AG08396 (cell line): Measurements from ENCODE around the gene TMEM231.
A peak's percentile ranks its signal among the peaks of the same experiment; 100 is the strongest.
"Not testable (repeated sequence)": the region's sequence is repeated elsewhere in the genome, so short reads cannot be mapped to it uniquely, and the experiment has no call there.

Source experiments
- DNase-seq: peaks from one replicate; pipeline ENCODE4 v3.0.0; 2012; ENCODE audit warnings: low spot score, mixed read lengths

Gene TMEM231, protein sequence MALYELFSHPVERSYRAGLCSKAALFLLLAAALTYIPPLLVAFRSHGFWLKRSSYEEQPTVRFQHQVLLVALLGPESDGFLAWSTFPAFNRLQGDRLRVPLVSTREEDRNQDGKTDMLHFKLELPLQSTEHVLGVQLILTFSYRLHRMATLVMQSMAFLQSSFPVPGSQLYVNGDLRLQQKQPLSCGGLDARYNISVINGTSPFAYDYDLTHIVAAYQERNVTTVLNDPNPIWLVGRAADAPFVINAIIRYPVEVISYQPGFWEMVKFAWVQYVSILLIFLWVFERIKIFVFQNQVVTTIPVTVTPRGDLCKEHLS

DNA sequence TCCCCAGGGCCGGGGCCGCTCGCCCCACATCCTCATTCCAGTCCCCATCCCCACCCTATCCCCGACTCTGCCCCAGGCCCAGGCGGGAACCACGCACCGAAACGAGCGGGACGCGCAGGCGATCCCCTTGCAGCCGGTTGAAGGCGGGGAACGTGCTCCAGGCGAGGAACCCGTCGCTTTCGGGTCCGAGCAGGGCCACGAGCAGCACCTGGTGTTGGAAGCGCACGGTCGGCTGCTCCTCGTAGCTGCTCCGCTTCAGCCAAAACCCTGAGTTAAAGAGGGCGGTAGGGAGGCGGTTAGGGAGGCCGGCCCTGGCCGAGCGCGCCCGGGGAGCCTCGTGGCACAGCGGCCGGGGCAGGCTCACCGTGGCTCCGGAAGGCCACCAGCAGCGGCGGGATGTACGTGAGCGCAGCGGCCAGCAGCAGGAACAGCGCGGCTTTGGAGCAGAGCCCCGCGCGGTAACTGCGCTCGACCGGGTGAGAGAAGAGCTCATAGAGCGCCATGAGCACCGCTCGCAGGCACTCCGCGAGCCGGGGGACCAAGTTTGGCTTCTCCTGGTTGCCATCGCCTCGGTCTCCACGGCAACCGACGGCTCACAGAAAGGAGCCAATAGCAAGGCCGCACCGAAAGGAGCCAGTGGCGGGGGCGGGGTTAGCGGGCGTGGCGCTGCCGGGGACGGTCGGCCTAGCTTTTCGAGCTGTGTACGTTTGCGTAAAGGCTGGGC is at the start of gene TMEM231:
TMEM231 (minus strand) TSS at position 546 of the 724 bp plus-strand sequence; CDS start at position 503, 43 bp downstream.
- peak; percentile 97 for DNase-seq

DNA sequence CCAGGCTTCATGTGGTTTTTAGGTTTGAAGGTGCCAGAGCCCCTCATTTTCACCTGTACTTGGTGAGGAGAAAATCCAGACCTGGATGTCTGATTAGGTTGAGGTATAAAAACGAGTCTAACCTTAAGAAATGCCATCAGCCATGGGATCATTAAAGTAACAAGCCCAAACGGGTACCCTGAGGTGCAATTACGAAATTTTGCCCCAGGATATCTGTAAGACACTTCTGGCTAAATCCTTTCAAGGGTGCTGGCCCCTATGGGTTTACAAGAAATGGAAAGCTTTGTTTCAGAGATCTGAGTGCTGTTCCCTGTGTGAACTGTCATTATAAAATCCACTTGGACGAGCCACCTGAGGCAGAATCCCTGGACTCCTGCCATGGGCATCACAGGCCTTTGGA is 47.2 kb upstream of the TMEM231 start:
- no peak for DNase-seq

DNA sequence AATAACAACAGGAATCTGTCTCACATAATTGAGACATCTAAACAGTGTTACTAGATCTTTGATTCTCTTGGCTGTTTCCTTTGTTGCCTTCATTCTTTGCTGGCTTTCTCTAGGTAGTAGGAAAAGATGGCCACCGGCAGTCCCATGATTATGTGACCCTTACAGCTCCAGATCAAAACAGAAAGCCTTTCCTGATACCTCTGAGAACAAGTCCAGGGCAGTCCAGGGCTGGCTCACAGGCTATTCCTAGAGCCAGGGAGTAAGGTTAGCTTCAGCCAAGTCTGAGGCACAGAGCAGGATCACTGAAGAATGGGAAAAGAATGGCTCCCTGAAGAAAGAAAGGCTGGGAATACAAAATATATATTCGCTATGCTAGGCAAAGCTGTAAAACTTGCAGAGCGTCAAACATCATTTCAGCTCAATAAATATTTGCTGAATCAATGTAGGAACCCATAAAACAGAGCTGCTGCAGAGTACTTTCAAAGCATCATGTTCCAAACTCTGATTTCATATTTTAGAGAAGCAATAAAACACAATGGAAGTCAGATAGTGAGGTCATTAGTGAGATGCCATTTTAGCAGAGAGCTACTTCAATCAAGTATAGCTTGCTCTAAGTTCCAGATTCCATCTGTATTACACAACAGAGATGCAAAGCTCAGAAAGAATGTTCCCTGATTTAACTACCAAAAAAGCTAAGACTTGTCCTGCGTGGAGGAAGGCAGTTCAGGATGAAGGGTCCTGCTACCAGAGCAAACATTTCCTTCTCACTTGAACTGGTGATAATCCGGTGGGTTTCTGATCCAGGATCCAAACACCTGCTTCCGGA is 43.6 kb upstream of the TMEM231 start:
- peak; percentile 15 for DNase-seq

DNA sequence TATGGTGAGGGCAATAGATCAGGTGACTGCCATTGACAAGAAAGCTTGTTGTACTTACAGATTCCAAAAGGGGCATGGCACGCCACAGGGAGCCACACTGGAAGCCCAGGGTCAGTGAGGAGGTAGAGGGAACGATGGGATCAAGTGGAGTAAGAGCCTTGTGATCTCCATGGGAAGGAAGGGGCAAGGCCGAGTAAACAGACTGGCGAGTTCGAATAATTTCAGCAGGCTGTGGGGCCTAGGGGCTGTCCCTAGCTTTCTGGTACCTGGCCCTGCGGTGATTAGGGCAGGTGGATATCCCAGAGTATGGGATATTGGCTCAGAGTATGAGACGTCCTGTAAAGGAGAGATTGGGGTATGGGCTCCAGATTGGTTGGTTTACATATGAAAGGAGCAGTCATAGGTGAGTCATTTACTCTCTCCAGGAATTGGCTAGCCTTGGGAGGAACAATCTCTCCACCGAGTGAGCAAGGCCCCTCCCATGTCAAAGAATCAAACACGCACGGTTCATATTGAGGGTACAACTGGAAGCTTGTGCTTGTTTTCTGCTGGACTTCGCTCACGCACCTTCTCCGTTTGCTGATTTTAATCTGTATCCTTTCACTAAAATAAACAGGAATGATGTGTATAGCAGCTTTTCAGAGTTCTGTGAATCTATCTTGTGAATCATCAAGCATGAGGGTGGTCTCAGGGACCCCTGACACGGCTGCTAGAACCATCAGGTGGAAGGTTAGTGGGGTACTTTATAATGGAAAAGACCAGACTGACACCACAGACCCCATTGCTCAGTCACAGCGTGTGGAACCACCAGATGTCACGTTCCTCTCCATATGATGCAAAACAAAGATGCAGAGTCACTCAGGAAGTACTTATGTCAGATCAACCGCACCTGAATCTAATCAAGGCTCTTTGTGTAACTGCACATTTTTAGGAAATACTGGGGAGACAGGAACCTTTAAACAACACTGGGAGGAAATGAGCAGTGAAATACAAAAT is 38.1 kb upstream of the TMEM231 start:
- DNase-seq = peak; percentile 56

DNA sequence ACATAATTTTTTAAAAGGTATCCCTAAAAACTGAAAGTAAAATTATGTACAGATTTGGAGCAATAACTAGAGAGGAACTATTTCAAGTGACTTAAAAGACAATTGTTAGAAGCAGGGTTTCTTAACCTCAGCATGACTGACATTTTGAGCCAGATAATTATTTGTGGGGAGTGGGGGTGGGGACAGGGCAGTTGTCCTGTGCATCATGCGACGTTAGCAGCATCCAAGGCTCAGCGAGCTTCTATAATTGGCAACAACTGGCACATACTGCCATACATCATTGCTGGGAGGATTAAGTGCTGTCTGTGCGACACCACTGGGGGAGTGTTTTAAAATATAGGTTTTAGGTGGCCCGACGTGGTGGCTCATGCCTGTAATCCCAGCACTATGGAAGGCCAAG is 37.3 kb upstream of the TMEM231 start:
- DNase-seq = no peak

DNA sequence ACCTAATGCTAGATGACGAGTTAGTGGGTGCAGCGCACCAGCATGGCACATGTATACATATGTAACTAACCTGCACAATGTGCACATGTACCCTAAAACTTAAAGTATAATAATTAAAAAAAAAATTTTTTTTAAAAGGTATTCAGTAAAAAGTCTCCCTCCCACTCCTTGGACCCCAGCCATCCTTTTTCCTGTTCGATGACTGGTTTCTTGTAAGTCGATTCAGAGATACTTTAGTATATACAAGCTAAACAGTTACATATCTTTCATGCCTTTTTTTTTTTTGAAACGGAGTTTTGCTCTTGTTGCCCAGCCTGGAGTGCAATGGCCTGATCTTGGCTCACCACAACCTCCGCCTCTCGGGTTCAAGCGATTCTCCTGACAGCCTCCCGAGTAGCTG is 35.9 kb upstream of the TMEM231 start:
- DNase-seq = not testable (repeated sequence)

DNA sequence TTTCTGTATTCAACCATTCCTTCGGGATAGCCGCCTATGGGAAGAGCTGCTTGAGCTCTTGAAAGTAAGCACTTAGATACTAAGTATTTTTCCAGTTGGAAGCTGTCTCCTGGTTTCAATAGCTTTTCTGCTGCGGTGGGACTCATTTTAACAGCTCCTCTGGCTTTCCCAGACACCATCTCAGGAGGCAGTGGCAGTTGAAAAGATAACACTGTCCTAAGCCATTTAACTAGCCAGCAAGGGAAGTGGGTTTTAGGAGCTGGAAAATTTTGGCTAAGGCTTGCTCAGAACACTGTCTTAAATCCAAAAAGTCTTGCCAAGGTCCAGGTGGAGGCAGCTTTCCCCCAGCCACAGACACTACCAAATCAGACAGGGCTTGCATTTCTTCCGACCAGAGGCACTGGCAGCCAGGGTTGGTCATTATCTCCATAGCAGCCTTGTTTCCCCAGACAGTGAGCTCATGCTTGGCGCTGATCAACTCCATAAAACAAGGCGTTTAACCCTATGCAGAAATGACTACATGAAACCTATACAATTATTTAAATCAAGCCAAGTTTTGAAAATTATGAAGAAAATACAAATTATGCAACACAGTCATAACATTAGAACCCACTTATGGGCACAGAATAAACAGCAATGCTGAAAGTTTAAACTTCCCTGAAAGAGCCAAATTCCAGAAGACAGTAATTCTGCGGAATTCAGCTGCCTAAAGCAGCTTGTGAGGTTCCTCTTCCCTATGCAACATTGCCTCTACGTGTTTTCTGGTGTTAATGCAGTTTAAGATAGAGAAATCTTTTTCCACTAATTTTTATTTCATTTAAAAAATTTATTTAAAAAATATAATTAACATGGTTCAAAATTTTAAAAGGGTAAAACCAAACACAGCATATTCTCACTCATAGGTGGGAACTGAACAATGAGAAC is 35.1 kb upstream of the TMEM231 start:
- peak; percentile 60 for DNase-seq

DNA sequence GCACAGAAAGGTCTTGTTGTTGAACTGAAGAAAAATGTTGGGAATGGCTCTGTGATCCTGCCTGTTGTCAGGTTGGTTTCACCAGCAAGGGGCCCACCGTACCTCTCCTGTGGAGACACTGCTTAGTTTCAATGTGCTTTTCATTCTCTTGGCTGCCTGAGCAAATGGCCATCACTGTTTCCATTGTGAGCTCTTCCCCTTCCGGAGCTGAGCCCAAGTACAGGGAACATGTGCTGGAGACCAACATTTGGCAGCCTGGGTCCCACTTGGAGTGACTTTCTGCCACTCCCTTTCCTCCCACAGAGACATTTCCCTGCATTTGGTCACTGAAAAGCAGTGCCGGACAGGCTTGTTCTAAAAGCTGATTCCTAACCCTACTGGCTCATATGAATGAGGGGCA is 33.3 kb upstream of the TMEM231 start:
- DNase-seq = no peak

DNA sequence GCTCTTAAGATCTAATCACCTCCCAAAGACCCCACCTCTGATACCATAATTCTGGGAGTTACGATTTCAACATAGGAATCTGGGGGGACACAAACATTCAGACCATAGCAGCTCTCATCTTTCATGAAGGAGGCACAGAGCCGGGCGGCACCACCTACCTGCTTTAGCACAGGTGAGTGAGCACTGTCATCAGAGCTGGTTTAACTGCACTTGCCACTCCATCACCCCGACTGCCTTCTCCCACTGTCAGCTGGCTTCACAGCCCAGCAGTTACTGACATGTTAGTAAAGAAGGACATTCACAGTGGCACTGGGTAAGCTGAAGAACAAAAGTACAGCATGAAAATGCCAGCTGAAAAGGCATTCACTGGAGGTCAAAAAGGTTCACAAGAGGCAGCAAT is 32.7 kb upstream of the TMEM231 start:
- DNase-seq = no peak

DNA sequence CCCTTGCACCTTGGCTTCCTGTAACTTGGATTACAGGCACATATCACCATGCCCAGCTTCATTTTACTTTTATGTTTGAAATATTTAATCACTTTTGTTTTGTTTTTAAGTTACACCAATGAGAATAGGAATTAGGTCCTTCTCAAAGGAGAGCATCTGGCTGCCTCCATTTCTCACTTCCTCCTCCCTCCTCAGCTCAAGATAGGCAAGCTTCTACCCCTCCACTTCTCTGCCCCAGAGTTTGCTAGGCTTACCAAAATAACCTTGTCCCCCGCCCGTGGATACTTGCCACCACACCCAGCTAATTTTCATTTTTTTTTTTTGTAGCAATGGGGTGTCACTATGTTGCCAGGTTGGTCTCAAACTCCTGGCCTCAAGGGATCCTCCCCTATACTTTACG is 28.1 kb upstream of the TMEM231 start:
- DNase-seq = no peak

DNA sequence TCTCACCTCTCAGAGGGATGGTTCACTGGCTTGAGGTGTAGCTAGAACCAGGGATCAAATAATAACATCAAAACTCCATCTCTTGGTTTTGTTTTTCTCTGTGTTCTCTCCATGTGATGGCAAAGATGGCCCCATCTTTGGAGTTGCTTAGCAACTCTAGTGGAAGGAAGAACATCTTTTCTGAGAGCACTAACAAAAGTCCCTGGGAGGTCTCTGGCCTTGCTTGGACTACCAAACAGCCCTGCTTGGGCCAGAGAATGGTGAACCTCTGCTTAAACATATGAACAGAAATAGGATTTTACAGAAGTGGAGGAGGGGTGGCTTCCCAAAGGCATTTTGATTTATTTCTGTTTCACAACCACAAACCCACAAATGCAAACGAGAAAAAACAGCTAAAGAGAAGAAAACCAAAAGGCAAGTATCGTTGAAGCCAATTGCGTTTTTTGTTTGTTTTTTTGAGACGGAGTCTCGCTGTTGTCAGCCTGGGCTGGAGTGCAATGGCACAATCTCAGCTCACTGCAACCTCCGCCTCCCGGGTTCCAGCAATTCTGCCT is 23.3 kb upstream of the TMEM231 start:
- DNase-seq = no peak

DNA sequence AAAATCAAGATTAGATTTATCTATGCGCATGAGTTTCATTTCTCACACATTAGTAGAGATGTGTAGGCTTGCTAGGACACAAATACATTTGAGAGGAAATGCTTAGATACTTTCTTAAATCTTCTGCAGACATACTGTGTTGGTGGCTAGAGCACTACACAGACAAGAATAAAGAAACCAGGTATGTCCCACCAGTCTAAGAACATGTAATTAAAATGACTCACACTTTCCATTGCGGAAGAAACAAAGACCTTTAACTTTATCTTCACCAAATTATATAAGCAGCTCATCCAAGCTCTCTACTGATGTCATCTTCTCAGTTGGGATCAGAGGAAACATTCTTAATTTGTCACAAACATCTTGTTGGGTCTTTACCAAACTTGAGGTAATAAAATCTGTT is 22.7 kb upstream of the TMEM231 start:
- no peak for DNase-seq

DNA sequence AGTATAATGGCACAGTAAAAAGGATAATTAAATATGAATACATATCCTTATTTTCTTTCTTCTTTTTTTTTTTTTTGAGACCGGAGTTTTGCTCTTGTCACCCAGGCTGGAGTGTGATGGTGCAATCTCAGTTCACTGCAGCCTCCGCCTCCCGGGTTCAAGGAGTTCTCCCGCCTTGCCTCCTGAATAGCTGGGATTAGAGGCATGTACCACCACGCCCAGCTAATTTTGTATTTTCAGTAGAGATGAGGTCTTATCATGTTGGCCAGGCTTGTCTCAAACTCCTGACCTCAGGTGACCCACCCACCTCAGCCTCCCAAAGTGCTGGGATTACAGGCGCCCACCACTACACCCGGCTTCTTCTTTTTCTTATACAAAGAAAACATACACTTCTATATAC is 22.2 kb upstream of the TMEM231 start:
- DNase-seq = no peak

DNA sequence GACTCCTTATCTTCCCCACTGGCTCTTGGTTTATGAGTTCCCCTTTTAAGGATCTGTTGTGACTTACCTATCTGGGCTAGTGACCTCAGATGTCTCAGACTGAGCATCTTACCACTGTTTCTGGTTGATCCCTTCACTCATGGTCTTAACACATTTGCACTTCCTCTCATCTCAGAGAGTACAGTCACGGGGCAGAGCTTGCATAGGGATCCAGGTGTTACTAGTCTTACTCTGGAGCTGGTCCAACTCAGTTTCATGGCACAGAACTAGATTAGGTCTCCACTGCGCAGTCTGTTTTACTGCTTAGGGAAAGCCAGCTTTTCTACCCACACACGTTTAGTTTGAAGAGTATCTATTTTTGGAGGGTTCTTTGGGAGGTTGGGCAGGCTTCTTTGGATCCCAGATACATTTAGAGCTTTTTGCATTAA is 20.3 kb upstream of the TMEM231 start:
- no peak for DNase-seq

DNA sequence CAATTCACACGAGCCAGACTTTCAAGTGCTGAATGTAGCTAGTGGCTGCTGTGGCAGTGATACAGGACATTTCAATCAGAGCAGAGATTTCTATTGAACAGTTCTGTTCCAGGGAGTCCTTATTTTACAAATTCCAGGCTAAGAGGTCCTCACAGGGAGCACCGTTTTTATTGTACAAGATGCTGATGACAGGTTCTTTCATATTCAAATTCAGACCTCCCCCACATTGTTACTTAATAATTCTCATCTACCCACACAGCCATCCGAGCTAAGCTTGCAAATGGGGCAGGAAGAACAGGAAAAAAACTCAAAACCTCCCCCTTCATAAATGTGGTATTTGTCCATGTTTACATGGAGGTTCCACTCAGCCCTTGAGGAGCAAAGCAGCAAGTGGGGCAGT is 19.9 kb upstream of the TMEM231 start:
- DNase-seq = no peak

DNA sequence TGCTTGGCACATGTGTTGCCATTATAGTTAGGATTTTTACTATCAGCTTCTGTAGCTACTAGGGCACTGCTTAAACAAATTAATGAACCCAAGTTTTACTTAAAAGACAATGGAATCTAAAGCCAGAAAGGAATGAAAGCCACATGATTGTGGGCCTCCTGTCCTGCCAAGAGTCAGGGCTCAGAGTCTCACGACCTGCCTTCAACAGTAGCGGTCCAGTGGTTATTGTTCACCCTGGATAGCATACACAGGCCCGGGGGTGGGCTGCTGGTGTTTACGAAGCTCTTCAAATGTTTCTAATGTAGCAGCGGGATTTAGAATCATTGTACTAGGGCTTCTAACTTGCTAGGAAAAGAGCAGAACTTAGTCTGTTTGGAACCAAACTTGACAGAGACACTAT is 17.9 kb upstream of the TMEM231 start:
- DNase-seq = no peak

DNA sequence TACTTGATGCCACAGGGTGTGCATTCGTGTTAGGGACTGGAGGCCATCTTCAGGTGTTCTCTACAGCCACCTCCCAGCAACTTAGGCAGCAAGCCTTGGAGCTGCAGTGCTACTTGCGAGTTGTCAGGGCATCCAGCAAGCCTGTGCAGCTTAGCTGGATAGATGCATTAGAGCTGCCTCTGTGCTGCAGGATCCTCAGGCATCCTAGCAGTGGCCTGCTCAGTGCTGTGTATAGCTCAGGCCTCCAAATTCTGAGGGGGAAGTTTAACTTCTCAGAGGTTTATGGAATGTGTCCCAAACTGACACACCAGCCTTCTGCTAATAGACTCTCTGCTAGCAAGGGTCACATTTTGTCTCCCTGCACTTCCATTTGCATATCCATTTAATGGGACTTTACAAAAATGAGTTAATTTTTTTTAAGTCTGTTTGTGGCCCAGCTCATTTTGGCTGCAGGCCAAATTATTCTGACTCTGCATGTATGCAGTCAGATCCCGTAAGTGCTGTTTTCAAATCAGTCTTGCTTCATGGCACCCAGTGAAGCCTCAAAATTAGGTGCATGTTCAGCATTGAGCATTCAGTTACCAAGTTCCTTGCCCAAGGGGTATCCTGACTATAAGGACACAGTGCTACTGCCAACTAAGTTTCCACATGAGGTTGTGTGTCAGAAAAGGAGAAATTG is 17.0 kb upstream of the TMEM231 start:
- no peak for DNase-seq

DNA sequence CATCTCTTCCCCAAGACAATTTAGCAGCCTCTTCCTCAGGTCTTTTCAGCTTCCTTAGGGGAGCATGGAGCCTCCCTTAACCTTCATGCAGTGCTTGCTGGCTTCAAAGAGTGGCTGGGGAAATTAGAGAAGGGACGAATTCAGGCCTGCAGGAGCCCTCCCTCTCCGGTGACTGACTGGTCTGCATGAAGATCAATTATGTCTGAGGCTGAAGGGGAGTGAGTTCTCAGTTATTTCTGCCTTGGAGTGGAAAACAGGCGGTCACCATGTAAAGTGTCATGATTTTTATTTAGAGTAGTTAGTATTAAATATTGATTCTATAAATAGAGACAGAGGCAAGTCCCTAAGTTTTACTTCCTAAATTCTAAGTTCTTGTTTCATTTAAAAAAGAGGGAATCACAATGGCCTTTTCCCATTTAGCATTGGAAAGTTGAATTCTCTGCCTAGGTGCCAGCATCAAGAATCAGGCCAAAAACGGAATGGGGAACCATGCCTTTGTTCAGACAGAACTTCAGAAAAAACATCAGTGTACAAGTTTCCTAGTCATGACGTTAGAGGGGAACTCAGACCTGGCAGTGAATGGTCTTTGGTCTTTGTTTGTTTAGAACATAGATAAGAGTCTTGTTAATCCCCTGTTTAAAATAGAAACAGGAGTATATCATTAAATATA is 14.5 kb upstream of the TMEM231 start:
- DNase-seq = no peak

DNA sequence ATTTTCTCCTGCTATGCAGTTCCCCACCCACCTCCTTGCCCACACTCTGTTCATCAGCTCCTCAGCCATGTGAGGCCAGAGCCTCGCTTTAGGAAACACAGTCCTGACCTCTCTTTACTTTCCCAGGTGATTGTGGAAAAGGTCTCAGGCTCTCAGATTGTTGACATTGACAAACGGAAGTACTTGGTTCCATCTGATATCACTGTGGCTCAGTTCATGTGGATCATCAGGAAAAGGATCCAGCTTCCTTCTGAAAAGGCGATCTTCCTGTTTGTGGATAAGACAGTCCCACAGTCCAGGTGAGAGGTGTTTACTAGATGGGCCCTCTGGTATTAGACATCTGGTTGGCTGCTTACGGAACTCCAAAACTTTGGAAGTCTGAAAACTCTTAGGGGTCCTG is 11.9 kb upstream of the TMEM231 start:
- no peak for DNase-seq
